ENCODE data around the gene TMEM86B. TPM values are rescaled to one million over a fixed set of nuclear protein-coding genes. Genes with fewer than 3 reads are reported as not detected.

TMEM86B gene
- total RNA-seq, 4 donors from 2014 or later, result 1.8 to 7.9 (median 2.4) TPM; not detected in 1

- Histone ChIP-seq H3K36me3 (no peaks in the 10 kb centered on the region), H3K9me3 (no peaks in the 10 kb centered on the region), H3K27me3 (no peaks in the 10 kb centered on the region), H3K4me3 (no peak overlapping the region), H3K27ac (no peak overlapping the region), H3K4me1 (no peaks in the 10 kb centered on the region)
- TF ChIP-seq CTCF (IDR thresholded peaks at IDR 0.05) (no peak), POLR2A (IDR thresholded peaks at IDR 0.05) (no peak)
- intact Hi-C loops (cut with DNase I; ENCODE audit: low total_unique reads), result no loop called here
- no peak for DNase-seq
Observed at GRCh38 chr19:55266404-55266803, 37.8 kb upstream of the TMEM86B start.

GRCh38 chr19:55265723-55266386, 37.3 kb upstream of the TMEM86B start:
- Histone ChIP-seq H3K4me1 (no peaks in the 10 kb centered on the region), H3K36me3 (no peaks in the 10 kb centered on the region), H3K27ac (no peak overlapping the region), H3K27me3 (no peaks in the 10 kb centered on the region), H3K4me3 (no peak overlapping the region), H3K9me3 (no peaks in the 10 kb centered on the region)
- intact Hi-C loops (cut with DNase I; ENCODE audit: low total_unique reads), result no loop called here
- TF ChIP-seq CTCF (IDR thresholded peaks at IDR 0.05) (no peak), POLR2A (IDR thresholded peaks at IDR 0.05) (no peak)
- DNase-seq, result no peak

- H3K27me3 ChIP-seq, result no peaks in the 10 kb centered on the region
- H3K27ac ChIP-seq, result no peak overlapping the region
- TF ChIP-seq POLR2A (IDR thresholded peaks at IDR 0.05), result no peak
- no peak for TF ChIP-seq CTCF (IDR thresholded peaks at IDR 0.05)
- H3K4me1 ChIP-seq, result no peaks in the 10 kb centered on the region
- intact Hi-C loops (cut with DNase I; ENCODE audit: low total_unique reads), result no loop called here
- no peaks in the 10 kb centered on the region for H3K9me3 ChIP-seq
- DNase-seq, result no peak
- no peaks in the 10 kb centered on the region for H3K36me3 ChIP-seq
- no peak overlapping the region for H3K4me3 ChIP-seq
Observed at GRCh38 chr19:55265173-55265572, 36.6 kb upstream of the TMEM86B start.

- intact Hi-C loops (cut with DNase I; ENCODE audit: low total_unique reads), result no loop called here
- Histone ChIP-seq H3K4me1 (peaks cover 5% of the 10 kb centered on the region in 2 donors), H3K36me3 (no peaks in the 10 kb centered on the region), H3K9me3 (no peaks in the 10 kb centered on the region), H3K27me3 (no peaks in the 10 kb centered on the region), H3K4me3 (no peak overlapping the region), H3K27ac (no peak overlapping the region)
- TF ChIP-seq CTCF (IDR thresholded peaks at IDR 0.05) (no peak), POLR2A (IDR thresholded peaks at IDR 0.05) (no peak)
- DNase-seq, result no peak
Observed at GRCh38 chr19:55264531-55264930, 36.0 kb upstream of the TMEM86B start.

GRCh38 chr19:55262359-55262758, 33.8 kb upstream of the TMEM86B start:
- intact Hi-C loops (cut with DNase I; ENCODE audit: low total_unique reads), result no loop called here
- Histone ChIP-seq H3K27me3 (no peaks in the 10 kb centered on the region), H3K4me3 (no peak overlapping the region), H3K4me1 (peaks cover 5% of the 10 kb centered on the region in 2 donors), H3K27ac (no peak overlapping the region), H3K9me3 (no peaks in the 10 kb centered on the region), H3K36me3 (no peaks in the 10 kb centered on the region)
- TF ChIP-seq POLR2A (IDR thresholded peaks at IDR 0.05) (no peak), CTCF (IDR thresholded peaks at IDR 0.05) (no peak)
- DNase-seq, result no peak

All from uterus (tissue), 4 donors.